Smooth muscle cell (in vitro differentiated cells): Measurements from ENCODE around the gene OR11H12. TPM values are rescaled to one million over a fixed set of nuclear protein-coding genes. Genes with fewer than 3 reads are reported as not detected.
"Not testable (repeated sequence)": the region's sequence is repeated elsewhere in the genome, so short reads cannot be mapped to it uniquely, and the experiment has no call there.

Experiments
- DNase-seq: peaks from one replicate; lab custom pipeline; 2025; ENCODE audit not compliant: unreplicated experiment; lab: John Stamatoyannopoulos, UW
- H2AFZ ChIP-seq: fragments of 200-600 bp; sonication (generic); 2 replicates; pipeline ENCODE4 v1.6.0; 2016; ENCODE audit warnings: antibody characterized with exemption, low read depth, mild to moderate bottlenecking
- H3F3A ChIP-seq: fragments of 200-600 bp; sonication (generic); 2 replicates; pipeline ENCODE4 v1.6.0; 2017; ENCODE audit warnings: antibody characterized with exemption, low read depth
- H3K27ac ChIP-seq: fragments of 200-600 bp; sonication (generic); 2 replicates; pipeline ENCODE4 v1.5.1; 2016; ENCODE audit warnings: low read depth, mild to moderate bottlenecking
- H3K27me3 ChIP-seq: fragments of 200-600 bp; sonication (generic); 2 replicates; pipeline ENCODE4 v1.6.1; 2016; ENCODE audit warnings: low read depth, mild to moderate bottlenecking
- H3K36me3 ChIP-seq: fragments of 200-600 bp; sonication (generic); 2 replicates; pipeline ENCODE4 v1.5.1; 2016; ENCODE audit warnings: low read depth
- H3K4me1 ChIP-seq: fragments of 200-600 bp; sonication (generic); 2 replicates; pipeline ENCODE4 v1.5.1; 2016; ENCODE audit warnings: low read depth
- H3K4me2 ChIP-seq: fragments of 200-600 bp; sonication (generic); 2 replicates; pipeline ENCODE4 v1.6.0; 2016; ENCODE audit warnings: mild to moderate bottlenecking
- H3K4me3 ChIP-seq: fragments of 200-600 bp; sonication (generic); 2 replicates; pipeline ENCODE4 v1.5.1; 2016; ENCODE audit warnings: mild to moderate bottlenecking
- H3K79me2 ChIP-seq: fragments of 200-600 bp; sonication (generic); 2 replicates; pipeline ENCODE4 v1.6.0; 2016; ENCODE audit warnings: low read depth, mild to moderate bottlenecking
- H3K9ac ChIP-seq: fragments of 200-600 bp; sonication (generic); 2 replicates; pipeline ENCODE4 v1.6.0; 2016; ENCODE audit warnings: low read depth
- H3K9me3 ChIP-seq: fragments of 200-600 bp; sonication (generic); replicated peaks from 2 replicates; pipeline ENCODE4 v1.5.1; 2016; ENCODE audit warnings: low read depth
- H4K20me1 ChIP-seq: fragments of 200-600 bp; sonication (generic); 2 replicates; pipeline ENCODE4 v1.6.0; 2016; ENCODE audit warnings: low read depth
- WGBS: methylation state at CpG from one replicate; pipeline ENCODE4 v1.1.7; 2016; ENCODE audit warnings: low lambda C conversion rate; 5-methylcytosine and 5-hydroxymethylcytosine counted together
- polyA plus RNA-seq: library from polyadenylated mRNA; unstranded; fragments of >200 nt; fragmentation: Nextera tagmentation; extraction: Ambion mirVana; gene quantifications from 2 replicates; pipeline ENCODE4 v1.2.1, GENCODE V29; 2016
- total RNA-seq: library from RNA; depleted of rRNA; stranded (reverse); fragments of >200 nt; gene quantifications from 2 replicates; pipeline ENCODE4 v1.2.3, GENCODE V29; 2014

OR11H12 gene
- total RNA-seq (not detected in 2 replicates), polyA plus RNA-seq (not detected in 2 replicates)

GRCh38 chr14:18600817-18601216, at the start of gene OR11H12:
Gene OR11H12, plus strand, starts transcription at chr14:18601117. Its CDS starts 0 bp downstream, at chr14:18601117.
- H3K4me2 ChIP-seq, DNase-seq, H3K4me3 ChIP-seq, H3K9ac ChIP-seq, H3K9me3 ChIP-seq, H2AFZ ChIP-seq, H3K79me2 ChIP-seq, H4K20me1 ChIP-seq, H3K4me1 ChIP-seq, H3F3A ChIP-seq, H3K27me3 ChIP-seq, H3K27ac ChIP-seq, H3K36me3 ChIP-seq: not testable (repeated sequence)
- no CpG with 5 or more reads among the region's 3 CpGs for WGBS

- not testable (repeated sequence) for H3K79me2 ChIP-seq, H3K27me3 ChIP-seq, H3K9ac ChIP-seq, H3K4me1 ChIP-seq, H4K20me1 ChIP-seq, H3K9me3 ChIP-seq, H3F3A ChIP-seq, H2AFZ ChIP-seq, H3K4me3 ChIP-seq, DNase-seq, H3K4me2 ChIP-seq, H3K36me3 ChIP-seq, H3K27ac ChIP-seq
- WGBS: 93% methylated on average over 21 of the region's 31 CpGs
Measured at GRCh38 chr14:18582908-18583307, 18.0 kb upstream of the OR11H12 start.

- not testable (repeated sequence) for H3K4me3 ChIP-seq, H3K36me3 ChIP-seq, H2AFZ ChIP-seq, H3F3A ChIP-seq, H3K79me2 ChIP-seq, H4K20me1 ChIP-seq, DNase-seq, H3K9me3 ChIP-seq, H3K9ac ChIP-seq, H3K4me1 ChIP-seq, H3K27me3 ChIP-seq, H3K27ac ChIP-seq, H3K4me2 ChIP-seq
- no CpG with 5 or more reads among the region's 32 CpGs for WGBS
Measured at GRCh38 chr14:18626610-18627213, 25.8 kb downstream of the OR11H12 start.

- H2AFZ ChIP-seq, DNase-seq: not testable (repeated sequence)
Measured at GRCh38 chr14:18636066-18636465, 35.1 kb downstream of the OR11H12 start.

GRCh38 chr14:18638032-18638431, 37.1 kb downstream of the OR11H12 start:
- H3K9ac ChIP-seq, H3K4me3 ChIP-seq, H3K4me1 ChIP-seq, H4K20me1 ChIP-seq, DNase-seq, H3K27ac ChIP-seq, H3K36me3 ChIP-seq, H3K4me2 ChIP-seq, H3K9me3 ChIP-seq, H3K79me2 ChIP-seq, H3F3A ChIP-seq, H2AFZ ChIP-seq, H3K27me3 ChIP-seq: not testable (repeated sequence)

More at GRCh38 chr14:18636066-18636465, 35.1 kb downstream of the OR11H12 start:
- not testable (repeated sequence) for H3K9ac ChIP-seq, H3K27me3 ChIP-seq, H3K4me3 ChIP-seq, H3K4me2 ChIP-seq, H4K20me1 ChIP-seq, H3K27ac ChIP-seq, H3K9me3 ChIP-seq, H3K79me2 ChIP-seq, H3K4me1 ChIP-seq, H3F3A ChIP-seq, H3K36me3 ChIP-seq
- WGBS: 76% methylated on average over 3 of the region's 11 CpGs

GRCh38 chr14:18638785-18639184, 37.9 kb downstream of the OR11H12 start:
- not testable (repeated sequence) for H4K20me1 ChIP-seq, H3K27me3 ChIP-seq, H3K27ac ChIP-seq, H2AFZ ChIP-seq, H3K79me2 ChIP-seq, H3K9me3 ChIP-seq, H3K9ac ChIP-seq, H3K4me2 ChIP-seq, H3K4me3 ChIP-seq, DNase-seq, H3F3A ChIP-seq, H3K4me1 ChIP-seq, H3K36me3 ChIP-seq
- WGBS: 22% methylated on average over 3 of the region's 4 CpGs

GRCh38 chr14:18646075-18646730, 45.3 kb downstream of the OR11H12 start:
- DNase-seq, H3K4me2 ChIP-seq, H3K4me1 ChIP-seq, H2AFZ ChIP-seq, H3K27ac ChIP-seq, H3K27me3 ChIP-seq, H3K9ac ChIP-seq, H3K36me3 ChIP-seq, H3K79me2 ChIP-seq, H3K4me3 ChIP-seq, H3F3A ChIP-seq, H3K9me3 ChIP-seq, H4K20me1 ChIP-seq: not testable (repeated sequence)
- 87% methylated on average over 14 of the region's 45 CpGs for WGBS
